Panc1 (cell line): ENCODE results near the gene PAQR4. TPM values are rescaled to one million over a fixed set of nuclear protein-coding genes. Genes with fewer than 3 reads are reported as not detected.

Source experiments
- ATAC-seq: fragments of 200-7000 bp; cut with Tn5 transposase; 2 replicates; pipeline ENCODE4 v1.9.1; 2020; ENCODE audit warnings: mild to moderate bottlenecking, moderate library complexity
- BruUV-seq: library from RNA; stranded (reverse); fragments of 400-500 nt; replicated peaks from 2 replicates; lab custom pipeline; 2021; lab: Mats Ljungman, UMichigan
- CTCF ChIA-PET: fragments of 300-600 bp; sonication (Branson Sonifier 250); formaldehyde crosslinking; loops from one replicate; lab custom pipeline; 2022; ENCODE audit warnings: antibody characterized with exemption; lab: Charles Lee
- POLR2A ChIA-PET: fragments of 300-600 bp; sonication (Branson Sonifier 250); formaldehyde crosslinking; loops from one replicate; lab custom pipeline; 2022; ENCODE audit warnings: antibody characterized with exemption; lab: Charles Lee
- DNase-seq: peaks from one replicate; pipeline ENCODE4 v3.0.0-alpha.2; 2010; ENCODE audit warnings: low read depth, low spot score
- H3K27ac ChIP-seq: 2 replicates; pipeline ENCODE4 v1.5.1; 2011; ENCODE audit warnings: mild to moderate bottlenecking, low read length, inconsistent platforms
- H3K27me3 ChIP-seq: fragments of 200-500 bp; sonication (Bioruptor generic); 2 replicates; pipeline ENCODE4 v1.6.0; 2014; ENCODE audit warnings: low read length, inconsistent platforms; ENCODE audit not compliant: control insufficient read depth, insufficient read depth
- H3K36me3 ChIP-seq: fragments of 200-500 bp; sonication (Bioruptor generic); 2 replicates; pipeline ENCODE4 v1.5.1; 2014; ENCODE audit warnings: inconsistent platforms, mild to moderate bottlenecking, low read length, moderate library complexity; ENCODE audit not compliant: control insufficient read depth, insufficient read depth
- H3K4me1 ChIP-seq: 2 replicates; pipeline ENCODE4 v1.5.1; 2011; ENCODE audit warnings: inconsistent platforms, mild to moderate bottlenecking, low read length, moderate library complexity; ENCODE audit not compliant: control insufficient read depth, insufficient read depth
- H3K4me3 ChIP-seq, 2 experiments: 2 replicates each; pipeline ENCODE4 v1.5.1; 2011 to 2012; ENCODE audit warnings: low read depth in 2 of 2, low read length in 2 of 2, mild to moderate bottlenecking in 2 of 2, inconsistent platforms in 1 of 2, moderate library complexity in 1 of 2
- H3K9me3 ChIP-seq: fragments of 200-500 bp; sonication (Bioruptor generic); 2 replicates; pipeline ENCODE4 v1.5.1; 2014; ENCODE audit warnings: low read depth, mild to moderate bottlenecking, inconsistent platforms, low read length, moderate library complexity; ENCODE audit not compliant: control insufficient read depth, insufficient read depth
- CTCF ChIP-seq: fragments of 450-650 bp; IDR thresholded peaks from 2 replicates; pipeline ENCODE4 v1.5.1; 2017; ENCODE audit warnings: mild to moderate bottlenecking
- POLR2AphosphoS5 ChIP-seq: IDR thresholded peaks from 2 replicates; pipeline ENCODE4 v1.6.1; 2012; ENCODE audit warnings: mild to moderate bottlenecking, low read depth, low read length, moderate library complexity
- REST ChIP-seq, 2 experiments: IDR thresholded peaks; 2 replicates each; pipeline ENCODE4 v1.6.1; 2011 to 2012; ENCODE audit warnings: low read depth in 2 of 2, control low read depth in 1 of 2, low read length in 1 of 2, mild to moderate bottlenecking in 1 of 2, moderate library complexity in 1 of 2; ENCODE audit not compliant: insufficient read depth in 1 of 2
- SIN3A ChIP-seq: IDR thresholded peaks from 2 replicates; pipeline ENCODE4 v1.6.1; 2012; ENCODE audit warnings: low read depth, mild to moderate bottlenecking, low read length, moderate library complexity, borderline replicate concordance; ENCODE audit not compliant: insufficient read depth
- TCF7L2 ChIP-seq: IDR thresholded peaks from 2 replicates; pipeline ENCODE4 v1.6.1; 2011; ENCODE audit warnings: mild to moderate bottlenecking, low read depth, low read length, inconsistent platforms
- in situ Hi-C: cut with HindIII; loops from 2 replicates; pipeline ENCODE4 v1.10.0; 2016; ENCODE audit warnings: low sequenced_read_pairs, low pct_unique_long_range_greater_than_20kb
- intact Hi-C: fragments of 100-400 bp; cut with micrococcal nuclease; formaldehyde crosslinking; loops from one replicate; pipeline ENCODE4 v1.10.0; 2022; ENCODE audit not compliant: unreplicated experiment
- total RNA-seq: library from RNA; stranded (reverse); gene quantifications from one replicate; pipeline ENCODE4 v1.2.1, GENCODE V29; 2021; ENCODE audit not compliant: unreplicated experiment

PAQR4 gene
- total RNA-seq, 1 experiment from 2014 or later, result 51.8 TPM

GRCh38 chr16:2923481-2923880 lies 45.7 kb upstream of the PAQR4 start:
- DNase-seq, result no peak
- Histone ChIP-seq H3K4me1 (no peaks in the 10 kb centered on the region), H3K27me3 (no peaks in the 10 kb centered on the region), H3K9me3 (no peaks in the 10 kb centered on the region), H3K27ac (no peak overlapping the region), H3K4me3 (no peak overlapping the region), H3K36me3 (peaks cover 4% of the 10 kb centered on the region; the same call in 1 of the 2 replicates)
- TF ChIP-seq POLR2AphosphoS5 (no peak), CTCF (no peak)
- intact Hi-C loops (no loop called here), in situ Hi-C loops (no loop called here)
- BruUV-seq, result no TSS peak
- ChIA-PET CTCF (interaction anchor here (0.6 to 0.9 kb wide), 2 partner anchors 8 to 16 kb away, joined by 3 to 4 read pairs; no protein-coding TSS in a partner anchor), POLR2A (no interaction called here)
- ATAC-seq, result no peak

- DNase-seq (no peak), ATAC-seq (peak; percentile 54)
- intact Hi-C loops (no loop called here), in situ Hi-C loops (no loop called here)
- H3K9me3 ChIP-seq, result no peaks in the 10 kb centered on the region
- CTCF ChIA-PET, result interaction anchor here (0.6 kb wide), 1 partner anchor 1761 kb away, joined by 4 read pairs; no protein-coding TSS in a partner anchor
- H3K4me3 ChIP-seq, result no peak overlapping the region
- peaks cover 4% of the 10 kb centered on the region; the same call in 1 of the 2 replicates for H3K36me3 ChIP-seq
- TF ChIP-seq CTCF, result no peak
- TF ChIP-seq POLR2AphosphoS5, result no peak
- TF ChIP-seq SIN3A, result no peak
- no peak for TF ChIP-seq TCF7L2
- TF ChIP-seq REST (IDR thresholded peaks at IDR 0.05; ENCODE audit: insufficient read depth in 1 of 2, low read depth in 2 of 2, low read length in 1 of 2), result no peak
- H3K4me1 ChIP-seq, result no peaks in the 10 kb centered on the region
- BruUV-seq, result no TSS peak
- POLR2A ChIA-PET, result interaction anchor here (0.6 kb wide), 1 partner anchor 142 kb away, joined by 8 read pairs; no protein-coding TSS in a partner anchor
- H3K27me3 ChIP-seq, result no peaks in the 10 kb centered on the region
- H3K27ac ChIP-seq, result no peak overlapping the region
These were observed 44.0 kb upstream of the PAQR4 start for GRCh38 chr16:2924901-2925755.
